GM18526 (cell line): ENCODE results near the gene TOR1A.
A peak's percentile ranks its signal among the peaks of the same experiment; 100 is the strongest.

Experiments
- POLR2A ChIP-seq: IDR thresholded peaks from 3 replicates; pipeline ENCODE4 v1.6.1; 2011; ENCODE audit not compliant: insufficient read length; ENCODE audit errors: extremely low read depth

TOR1A gene, protein sequence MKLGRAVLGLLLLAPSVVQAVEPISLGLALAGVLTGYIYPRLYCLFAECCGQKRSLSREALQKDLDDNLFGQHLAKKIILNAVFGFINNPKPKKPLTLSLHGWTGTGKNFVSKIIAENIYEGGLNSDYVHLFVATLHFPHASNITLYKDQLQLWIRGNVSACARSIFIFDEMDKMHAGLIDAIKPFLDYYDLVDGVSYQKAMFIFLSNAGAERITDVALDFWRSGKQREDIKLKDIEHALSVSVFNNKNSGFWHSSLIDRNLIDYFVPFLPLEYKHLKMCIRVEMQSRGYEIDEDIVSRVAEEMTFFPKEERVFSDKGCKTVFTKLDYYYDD

DNA sequence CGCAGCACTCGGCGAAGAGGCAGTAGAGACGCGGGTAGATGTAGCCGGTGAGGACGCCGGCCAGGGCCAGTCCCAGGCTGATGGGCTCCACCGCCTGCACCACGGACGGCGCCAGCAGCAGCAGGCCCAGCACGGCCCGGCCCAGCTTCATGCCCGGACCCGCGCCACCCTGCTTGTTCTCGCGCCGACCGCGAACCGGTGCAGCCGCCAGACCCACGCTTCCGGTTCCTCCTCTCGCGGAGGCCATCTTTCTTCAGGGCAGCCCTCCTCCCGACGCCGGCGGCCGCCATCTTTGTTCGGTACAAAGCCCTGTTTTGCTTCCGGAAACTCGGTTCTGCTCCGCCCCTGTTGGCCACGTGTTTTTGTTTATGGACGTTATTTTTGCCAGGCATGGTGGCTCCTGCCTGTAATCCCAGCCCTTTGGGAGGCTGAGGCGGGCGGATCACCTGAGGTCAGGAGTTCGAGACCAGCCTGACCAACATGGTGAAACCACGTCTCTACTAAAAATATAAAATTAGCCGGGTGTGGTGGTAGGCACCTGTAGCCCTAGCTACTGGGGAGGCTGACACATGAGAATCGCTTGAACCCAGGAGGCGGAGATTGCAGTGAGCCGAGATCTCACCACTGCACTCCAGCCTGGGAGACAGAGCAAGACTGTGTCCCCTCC is at the start of gene TOR1A:
TSS of gene TOR1A (minus strand) at position 202 of the 667 bp plus-strand sequence. CDS start at position 151, 51 bp downstream.
- peak; percentile 82 for TF ChIP-seq POLR2A

- no peak for TF ChIP-seq POLR2A
These were observed 47.1 kb upstream of the TOR1A start for GRCh38 chr9:129871046-129871445.

DNA sequence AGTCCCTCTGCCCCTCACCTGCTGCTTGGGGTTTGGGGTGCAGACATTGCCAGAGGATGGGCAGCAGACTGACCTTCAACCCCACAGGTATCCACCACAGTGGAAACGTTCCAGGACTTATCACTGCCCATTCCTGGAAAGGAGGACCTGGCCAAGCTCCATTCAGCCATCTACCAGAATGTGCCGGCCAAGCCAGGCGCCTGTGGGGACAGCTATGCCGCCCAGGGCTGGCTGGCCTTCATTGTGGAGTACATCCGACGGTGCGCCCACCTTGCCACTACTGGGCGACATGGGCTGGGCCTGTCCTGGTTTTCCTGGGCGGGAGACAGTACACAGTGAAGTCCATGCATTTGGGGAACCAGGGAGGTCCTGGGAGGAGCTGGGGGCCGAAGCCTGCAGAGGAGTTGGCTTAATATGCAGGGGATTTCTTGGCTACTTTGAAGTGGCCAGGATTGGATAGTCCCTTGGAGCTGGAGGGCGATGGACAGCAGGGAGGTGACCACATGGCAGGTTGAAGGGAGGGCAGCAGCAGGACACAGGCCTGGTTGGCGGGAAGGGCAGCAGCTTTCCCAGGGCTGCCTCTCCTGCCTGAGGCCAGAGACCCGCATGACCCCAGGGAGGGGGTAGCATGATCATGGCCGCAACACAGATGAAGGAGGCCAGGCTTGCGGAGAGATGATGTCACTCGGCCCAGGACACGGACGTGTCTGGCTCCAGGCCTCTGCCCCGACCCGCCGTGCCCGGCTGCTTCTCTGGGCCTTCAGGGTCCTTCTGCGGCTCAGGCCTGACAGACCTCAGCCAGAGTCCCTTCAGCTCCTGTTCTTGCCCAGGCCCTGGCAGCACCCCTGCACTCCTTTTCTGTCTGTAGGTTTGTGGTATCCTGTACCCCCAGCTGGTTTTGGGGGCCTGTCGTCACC is 45.9 kb upstream of the TOR1A start:
- no peak for TF ChIP-seq POLR2A

GRCh38 chr9:129868872-129869486 is 45.0 kb upstream of the TOR1A start:
- TF ChIP-seq POLR2A = no peak

DNA sequence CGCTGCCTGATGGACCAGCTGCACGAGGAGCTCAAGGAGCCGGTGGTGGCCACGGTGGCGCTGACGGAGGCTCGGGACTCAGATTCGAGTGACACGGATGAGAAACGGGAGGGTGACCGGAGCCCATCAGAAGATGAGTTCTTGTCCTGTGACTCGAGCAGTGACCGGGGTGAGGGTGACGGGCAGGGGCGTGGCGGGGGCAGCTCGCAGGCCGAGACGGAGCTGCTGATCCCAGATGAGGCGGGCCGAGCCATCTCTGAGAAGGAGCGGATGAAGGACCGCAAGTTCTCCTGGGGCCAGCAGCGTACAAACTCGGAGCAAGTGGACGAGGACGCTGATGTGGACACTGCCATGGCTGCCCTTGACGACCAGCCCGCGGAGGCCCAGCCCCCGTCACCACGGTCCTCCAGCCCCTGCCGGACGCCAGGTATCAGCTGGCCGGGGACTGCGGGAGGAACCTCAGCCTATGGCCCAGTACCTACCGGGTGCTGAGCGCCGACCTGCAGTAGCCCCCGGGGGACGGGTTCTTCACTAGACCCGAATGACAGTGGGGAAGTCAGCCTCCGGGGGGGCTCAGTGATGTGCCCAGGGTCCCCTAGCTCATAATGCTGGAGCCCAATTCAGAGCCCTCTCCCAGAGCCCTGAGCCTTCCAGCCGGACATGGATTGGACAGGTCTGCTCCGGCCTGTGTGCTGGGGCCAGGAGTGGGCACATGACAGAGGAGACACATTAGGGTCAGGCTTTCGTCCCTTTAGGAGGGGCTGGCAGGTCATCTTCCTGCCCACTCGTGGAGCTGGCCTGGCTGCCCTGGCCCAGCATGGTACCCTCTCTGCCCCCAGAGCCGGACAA is 44.3 kb upstream of the TOR1A start:
- TF ChIP-seq POLR2A = no peak

- no peak for TF ChIP-seq POLR2A
These were observed 43.4 kb upstream of the TOR1A start for GRCh38 chr9:129867136-129868022.

DNA sequence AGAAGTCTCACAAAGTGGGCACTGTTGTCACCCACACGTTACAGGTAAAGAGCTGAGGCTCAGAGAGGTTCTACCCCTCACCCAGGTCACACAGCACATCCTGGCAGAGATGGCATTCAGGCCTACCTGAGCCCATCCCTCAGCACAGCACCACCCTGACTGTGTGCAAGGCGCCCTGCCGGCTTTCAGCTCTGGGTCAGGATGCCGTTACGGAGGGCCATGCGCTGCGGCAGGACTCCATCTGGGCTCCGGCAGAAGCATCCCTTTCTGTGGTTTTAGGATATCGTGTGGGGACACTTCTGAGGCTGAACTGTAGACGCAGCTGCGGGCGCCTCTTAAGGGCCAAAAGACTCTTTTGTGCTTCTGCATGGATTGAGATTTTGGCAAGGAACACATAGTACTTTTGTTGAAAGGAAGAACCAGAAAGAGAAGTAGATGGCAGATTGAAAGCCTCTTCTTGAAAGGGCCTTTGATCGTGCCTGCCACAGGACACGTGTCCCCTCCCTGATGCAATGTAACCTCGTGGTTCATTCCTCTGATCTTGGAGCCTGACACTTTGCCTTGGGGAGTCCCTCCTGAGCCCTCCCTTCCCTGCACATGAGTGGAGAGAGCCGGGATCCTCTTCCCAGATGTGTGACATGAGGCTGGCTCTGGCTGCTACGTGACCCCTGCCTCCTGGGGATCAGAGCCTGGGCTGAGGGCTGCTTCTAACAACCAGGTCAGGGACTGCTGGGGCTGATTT is 42.6 kb upstream of the TOR1A start:
- TF ChIP-seq POLR2A = no peak

DNA sequence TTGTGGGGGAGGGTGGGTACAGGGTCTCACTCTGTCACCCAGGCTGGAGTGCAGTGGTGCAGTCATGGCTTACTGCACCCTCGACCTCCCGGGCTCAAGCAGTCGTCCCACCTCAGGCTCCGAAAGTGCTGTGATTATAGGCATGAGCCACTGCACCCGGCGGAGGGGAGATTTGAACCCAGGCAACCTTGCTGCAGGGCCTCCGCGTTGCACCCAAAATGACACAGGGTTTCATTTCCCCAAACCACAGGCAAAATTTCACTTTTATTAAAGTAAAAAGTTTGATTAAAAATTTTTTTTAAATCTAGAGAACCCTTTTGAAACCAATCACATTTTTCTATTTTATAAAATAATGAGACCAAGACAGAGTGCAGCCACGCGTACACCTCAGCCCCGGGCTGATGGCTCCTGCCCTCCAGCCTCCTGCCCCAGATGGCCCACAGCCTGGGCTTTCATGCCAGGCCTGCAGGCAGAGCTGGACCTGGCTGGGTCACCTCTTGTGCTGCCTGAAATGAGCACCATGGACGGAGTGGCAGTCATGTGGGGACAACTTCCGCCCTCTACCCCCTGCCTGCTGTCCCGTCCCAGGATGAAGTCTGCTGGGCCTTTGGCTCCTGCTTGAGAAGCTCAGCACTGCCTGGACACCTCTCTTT is 41.9 kb upstream of the TOR1A start:
- TF ChIP-seq POLR2A = no peak

DNA sequence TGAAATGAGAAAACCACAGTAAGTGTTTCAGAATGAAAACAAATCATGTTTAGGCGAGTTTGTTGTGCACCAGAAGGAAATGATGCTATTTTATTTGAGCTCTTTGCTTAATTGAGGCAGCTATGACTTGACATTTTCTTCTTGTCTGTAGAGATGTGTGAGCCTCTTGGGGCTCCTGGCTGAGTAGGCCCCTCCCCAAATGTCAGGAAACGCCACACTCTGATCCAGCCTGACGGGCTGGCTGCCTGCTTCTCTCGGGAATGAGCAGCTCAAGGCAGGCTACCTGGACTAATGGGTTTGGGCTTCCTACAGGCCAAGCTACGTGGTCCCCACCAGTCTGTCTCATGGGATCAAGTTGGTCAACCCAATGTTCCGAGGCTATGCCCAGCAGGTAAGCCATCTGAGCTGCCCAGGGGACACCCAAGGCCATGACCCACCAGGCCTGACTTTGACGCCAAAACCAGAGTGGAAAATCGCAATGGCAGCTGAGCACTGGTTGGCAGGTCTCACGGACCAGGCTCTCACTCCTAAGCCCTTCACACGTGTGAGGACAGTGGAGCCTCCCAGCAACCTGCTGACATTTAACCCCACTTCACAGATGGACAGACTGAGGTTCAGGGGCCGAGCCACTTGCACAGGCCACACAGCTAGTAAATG is 41.2 kb upstream of the TOR1A start:
- TF ChIP-seq POLR2A = no peak

- TF ChIP-seq POLR2A = no peak
These were observed 39.2 kb upstream of the TOR1A start for GRCh38 chr9:129863059-129863690.

- TF ChIP-seq POLR2A = no peak
These were observed 37.5 kb upstream of the TOR1A start for GRCh38 chr9:129861447-129861827.
